NOMO-1 treated with dmso at 0.1 percent for 144 hours (cell line): ENCODE data around the gene SEPTIN7.

Source experiments
- DNase-seq: peaks from one replicate; lab custom pipeline; 2025; ENCODE audit not compliant: unreplicated experiment; lab: John Stamatoyannopoulos, UW

The SEPTIN7 gene

DNA sequence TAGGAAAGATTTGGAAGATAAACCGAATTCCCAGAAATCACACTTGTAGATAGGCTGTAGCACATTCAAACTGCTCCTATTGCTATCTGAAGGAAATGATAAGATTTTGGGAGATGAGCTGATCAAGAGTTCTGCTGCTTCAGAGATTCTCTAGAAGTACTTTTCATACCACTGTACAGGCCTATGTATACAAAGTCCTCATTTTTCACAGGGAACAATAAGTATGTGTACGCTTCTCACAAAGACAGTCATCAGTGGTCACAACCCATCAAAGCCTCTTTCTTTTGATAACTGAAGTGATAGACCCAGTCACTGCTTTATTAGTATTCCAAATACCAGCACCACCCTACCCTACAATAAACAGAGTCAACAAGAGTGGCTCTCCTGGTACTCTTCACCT lies 15.6 kb upstream of the SEPTIN7 start:
- DNase-seq, result no peak

DNA sequence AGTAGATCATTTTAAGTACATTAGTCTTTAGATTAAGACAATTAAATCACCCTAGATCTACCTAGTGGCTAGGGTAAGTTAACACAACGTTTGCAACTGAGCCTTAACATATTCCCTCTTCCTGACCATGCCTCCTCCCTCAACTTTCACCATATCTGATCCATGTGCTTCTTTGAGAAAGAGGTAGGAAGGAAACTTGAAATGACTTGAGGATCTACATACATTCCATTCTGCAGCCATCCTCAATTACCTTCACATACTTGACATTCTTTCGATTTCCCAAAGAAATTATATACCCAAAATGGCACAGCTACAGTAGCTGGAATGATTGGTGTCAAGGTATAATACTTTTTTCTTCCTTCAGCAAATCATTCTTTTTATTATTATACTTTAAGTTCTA lies 12.9 kb upstream of the SEPTIN7 start:
- no peak for DNase-seq

DNA sequence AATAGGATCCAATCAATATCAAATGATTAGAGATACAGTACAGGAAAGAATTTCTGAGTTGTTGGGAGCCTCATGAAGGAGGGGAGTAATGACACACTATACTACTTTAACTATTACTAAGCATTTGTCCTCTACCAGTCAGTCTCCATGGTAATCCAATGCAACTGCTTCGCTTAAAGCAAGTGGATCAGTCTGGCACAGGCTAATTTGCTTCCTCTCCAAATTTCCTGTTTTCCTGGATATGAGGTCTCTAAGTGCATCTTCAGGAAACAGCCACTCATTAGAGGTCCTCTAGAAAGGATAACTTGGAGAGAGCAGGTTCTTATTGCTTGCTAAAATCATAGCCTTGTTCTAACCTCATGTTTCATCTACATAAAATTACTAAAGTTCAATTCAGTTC lies 8.4 kb upstream of the SEPTIN7 start:
- DNase-seq, result no peak

DNA sequence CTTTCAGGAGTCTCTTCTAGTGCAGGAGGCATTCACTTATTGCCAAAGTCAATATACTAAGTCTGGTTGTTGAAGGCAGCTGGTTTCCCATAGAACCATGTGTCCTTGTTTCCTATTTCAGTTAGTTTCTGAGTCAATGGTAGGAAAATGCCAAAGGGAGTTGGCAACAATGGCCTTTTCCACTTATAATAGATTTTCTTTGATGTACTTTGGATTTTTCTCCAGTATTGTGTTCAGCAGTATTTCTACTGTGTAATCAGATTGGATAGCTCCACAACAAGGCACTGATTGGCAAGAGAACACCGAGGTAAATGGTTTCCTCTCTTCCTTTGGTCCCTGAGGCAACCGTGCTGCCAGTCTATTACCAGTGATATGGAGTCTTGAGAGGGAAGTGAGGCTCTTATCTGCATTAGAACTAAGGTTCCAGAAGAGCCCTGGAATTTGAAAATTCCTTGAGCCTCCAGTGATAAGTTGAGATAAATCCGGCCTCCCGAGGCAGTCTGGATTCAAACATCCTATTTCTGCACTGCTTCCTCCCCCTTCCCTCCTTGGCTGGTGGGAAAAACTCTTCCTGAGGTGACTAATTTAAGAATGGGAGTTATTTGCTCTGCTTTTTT lies 7.9 kb upstream of the SEPTIN7 start:
- no peak for DNase-seq

DNA sequence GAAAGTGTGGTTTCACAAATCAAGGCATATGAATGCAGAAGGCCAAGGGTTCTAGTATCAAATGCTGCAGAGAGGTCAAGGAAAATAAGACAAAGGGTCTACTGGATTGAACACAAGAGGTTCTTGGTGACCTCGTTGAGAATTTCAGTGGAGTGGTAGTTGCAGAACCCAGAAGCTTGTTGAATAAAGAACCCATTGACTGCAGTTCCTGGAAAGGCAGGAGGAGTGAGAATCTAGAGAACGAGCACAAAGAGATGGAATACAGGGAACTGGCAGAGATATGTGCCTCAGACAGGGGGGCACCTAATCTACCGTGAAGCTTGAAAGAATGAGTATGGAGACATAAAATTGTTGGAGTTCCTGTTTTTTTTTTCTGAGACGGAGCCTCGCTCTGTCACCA lies 3.5 kb upstream of the SEPTIN7 start:
- DNase-seq, result no peak

DNA sequence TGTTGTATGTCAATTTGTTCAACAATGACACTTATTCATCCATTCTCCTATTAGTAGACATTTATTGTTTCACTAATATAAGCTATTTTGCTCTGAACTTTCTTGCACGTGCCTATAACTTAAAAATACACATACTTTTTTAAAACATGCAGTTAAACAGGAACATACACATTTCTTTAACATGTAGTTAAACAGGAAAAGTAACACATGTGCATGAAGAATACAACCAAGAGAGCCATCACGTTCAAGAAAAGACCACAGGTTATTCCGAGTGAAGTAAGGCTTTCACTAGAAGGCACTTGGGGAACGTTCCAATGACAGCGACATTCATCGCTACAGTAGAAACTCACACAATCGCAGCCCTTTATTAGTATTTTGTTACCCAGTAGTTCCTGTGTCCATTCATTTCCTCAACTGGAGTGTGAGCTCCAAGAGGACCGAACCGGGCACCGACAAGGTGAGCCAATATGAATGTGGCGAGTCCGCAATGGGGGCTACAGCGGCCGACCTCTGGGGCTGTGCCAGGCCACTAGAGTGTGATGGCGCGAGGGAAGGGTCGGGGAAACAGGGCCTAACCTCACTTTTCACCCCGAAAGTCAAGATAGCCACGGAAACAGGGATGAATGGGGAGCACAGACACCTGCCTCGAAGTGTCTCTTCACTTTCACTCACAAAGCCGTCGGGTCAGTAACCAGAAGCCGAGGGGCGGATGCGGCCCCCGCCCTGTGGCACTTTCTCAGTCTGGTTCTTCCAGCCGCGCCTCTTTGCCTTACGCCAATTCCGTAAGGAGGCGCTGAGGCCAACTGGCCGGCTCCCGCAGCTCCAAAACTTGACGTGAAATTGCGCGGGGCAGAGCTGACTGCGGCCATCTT lies 775 bp upstream of the SEPTIN7 start:
- peak; percentile 88 for DNase-seq

DNA sequence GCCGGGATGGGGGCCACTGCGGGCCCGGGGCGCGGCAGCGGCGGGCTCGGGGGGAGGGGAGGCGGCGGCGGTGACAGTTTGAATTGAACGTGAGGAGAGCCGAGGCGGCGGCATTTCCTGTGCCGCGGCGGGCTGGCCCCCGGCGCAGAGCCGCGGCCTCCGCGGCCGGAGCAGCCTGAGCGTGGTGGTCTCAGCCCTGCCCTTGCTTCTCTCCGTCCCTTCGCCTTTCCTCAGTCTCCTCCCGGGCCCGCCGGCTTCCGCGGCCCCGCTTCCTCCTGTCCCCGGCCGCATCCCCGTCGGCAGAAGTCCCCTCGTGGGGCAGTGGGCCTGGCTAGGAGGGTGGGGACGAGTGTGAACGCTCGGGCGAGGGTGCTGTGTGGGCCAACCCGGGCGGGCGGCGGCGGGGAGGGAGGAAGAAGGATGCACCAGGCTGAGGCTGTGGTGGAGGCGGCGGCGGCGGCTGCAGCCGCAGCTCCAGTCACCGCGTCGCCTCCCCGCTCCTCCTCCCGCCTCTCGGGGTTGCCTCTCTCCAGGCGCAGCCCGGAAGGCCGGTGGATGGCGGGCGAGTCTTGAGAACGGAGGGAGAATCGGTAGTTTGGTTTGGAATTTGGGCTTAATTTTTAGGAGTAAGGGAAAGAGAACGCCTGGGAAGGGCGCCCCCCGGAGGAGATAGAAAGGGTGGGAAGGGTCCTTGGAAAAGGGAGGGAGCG lies 690 bp downstream of the SEPTIN7 start:
- DNase-seq, result peak; percentile 52

DNA sequence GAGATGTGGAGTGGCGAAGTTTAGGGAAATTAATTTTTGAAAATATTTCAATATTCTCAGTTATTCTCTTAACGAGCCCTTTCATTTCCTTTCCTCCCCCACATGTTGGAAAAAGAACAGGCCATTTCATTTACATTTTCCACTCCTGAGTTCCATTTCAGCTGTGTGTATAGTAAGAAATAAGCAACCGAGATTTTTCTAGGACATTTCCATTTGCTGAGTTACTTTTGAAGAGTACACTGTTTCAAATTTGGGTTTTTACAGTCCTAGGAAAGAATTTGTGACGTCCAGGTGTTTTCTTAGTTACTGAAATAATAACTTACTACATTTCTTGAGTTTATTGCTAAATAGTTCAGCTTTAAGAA lies 1.2 kb downstream of the SEPTIN7 start:
- no peak for DNase-seq

DNA sequence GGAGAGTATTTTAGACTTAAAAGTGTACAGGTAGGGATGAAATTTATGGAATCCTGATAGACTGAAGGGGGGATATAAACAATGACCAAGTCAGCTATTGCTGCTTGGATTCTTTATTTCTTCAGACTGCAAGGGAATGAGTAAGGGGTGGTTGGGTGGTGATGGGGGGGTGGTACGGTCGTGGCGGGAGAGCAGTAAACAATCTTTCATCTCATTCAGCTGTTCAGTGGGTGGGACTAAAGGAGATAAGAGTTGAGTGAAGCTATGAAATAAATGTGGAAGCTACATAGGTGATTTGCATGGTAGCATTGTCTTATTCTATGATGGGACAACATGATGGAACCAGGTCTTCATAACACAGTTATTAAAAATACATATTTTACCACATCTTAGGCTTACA lies 1.8 kb downstream of the SEPTIN7 start:
- no peak for DNase-seq

DNA sequence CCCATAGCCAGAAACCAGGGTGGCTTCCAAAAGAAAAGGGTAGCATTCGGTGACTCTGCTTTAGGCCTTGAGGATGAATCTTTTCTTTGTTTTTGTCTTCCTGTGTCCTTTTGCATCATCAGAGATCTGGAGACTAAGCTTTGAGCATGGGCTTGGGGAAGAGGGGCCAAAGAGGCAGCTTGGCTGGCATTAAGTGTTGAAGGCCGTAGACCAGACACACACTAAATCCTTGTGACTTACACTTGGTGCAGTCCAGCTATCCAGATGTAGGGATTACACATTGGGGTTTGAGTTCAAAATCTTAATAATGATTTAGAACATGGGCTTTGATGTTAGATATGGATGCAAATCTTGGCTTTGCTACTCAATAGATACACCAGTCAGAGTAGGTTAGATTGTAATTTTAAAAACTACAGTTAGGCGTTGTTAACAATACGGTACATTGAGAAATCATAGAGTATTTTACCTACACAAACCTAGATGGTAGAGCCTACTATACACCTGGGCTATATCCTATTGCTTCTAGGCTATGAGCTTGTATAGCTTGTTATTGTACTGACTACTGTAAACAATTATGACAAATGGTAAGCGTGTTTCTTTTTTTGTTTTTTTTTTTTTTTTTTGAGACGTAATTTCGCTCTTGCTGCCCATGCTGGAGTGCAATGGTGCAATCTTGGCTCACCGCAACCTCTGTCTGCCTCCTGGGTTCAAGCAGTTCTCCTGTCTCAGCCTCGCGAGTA lies 3.5 kb downstream of the SEPTIN7 start:
- DNase-seq, result no peak

DNA sequence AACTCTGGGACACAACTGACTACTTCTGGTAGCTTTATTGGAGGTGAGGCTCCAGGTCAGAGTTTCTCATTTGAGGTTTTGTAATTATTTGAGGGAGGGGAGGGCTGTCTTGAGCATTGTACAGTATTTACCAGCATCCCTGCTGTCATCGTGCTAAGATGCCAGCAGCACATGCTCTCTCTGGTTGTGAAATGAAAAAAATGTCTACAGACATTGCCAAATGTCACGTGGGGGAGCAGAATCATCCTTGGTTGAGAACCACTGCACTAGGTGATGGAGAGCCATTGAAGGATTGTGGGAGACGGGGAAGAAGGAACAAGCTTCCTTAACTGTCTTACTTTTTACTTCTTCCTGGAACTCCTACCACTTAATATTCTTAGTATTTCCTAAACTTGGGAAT lies 5.0 kb downstream of the SEPTIN7 start:
- DNase-seq, result no peak

DNA sequence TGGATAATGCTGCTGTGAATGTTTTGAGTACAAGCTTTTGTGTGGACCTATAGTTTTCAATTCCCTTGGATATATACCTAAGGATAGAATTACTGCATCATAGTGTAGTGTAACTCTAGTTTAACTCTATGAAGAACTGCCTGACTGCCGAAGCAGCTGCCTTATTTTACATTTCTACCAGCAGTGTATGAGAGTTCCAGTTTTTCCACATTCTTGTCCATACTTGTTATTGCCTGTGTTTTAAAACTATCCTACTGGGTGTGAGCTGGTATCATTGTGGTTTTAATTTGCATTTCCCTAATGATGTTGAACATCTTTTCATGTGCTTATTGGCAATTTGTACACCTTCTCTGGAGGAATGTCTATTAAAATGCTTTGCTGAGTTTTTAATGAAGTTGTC lies 15.7 kb downstream of the SEPTIN7 start:
- no peak for DNase-seq

DNA sequence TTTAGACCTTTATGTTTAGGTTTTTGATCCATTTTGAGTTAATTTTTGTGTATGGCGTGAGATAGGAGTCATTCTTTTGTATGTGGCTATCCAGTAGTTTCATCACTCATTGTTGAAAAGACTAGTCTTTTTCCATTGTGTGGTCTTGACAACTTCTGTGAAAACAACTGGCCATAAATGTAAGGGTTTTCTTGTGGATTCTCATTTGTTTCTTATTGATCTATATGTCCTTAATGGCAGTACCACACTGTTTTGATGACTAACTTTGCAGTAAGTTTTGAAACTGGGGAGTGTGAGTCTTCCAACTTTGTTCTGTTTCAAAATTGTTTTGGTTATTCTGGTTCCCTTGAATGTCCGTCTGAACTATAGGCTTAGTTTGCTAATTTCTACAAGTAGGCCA lies 16.3 kb downstream of the SEPTIN7 start:
- DNase-seq, result no peak

DNA sequence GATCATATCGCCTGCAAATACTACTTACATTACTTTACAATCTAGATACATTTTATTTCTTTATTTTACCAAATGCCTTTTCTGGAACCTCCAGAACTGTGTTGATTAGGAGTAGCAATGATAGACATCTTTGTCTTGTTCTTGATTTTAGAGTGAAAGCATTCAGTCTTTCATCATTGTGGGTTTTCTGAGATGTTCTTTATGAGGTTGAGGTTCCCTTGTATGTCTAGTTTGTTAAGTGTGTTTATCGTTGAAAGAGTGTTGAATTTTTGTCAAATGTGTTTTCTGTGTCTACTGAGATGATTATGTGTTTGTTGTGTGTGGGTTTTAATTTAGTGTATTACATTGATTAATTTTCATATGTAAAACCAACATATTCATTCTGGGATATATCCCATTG lies 17.1 kb downstream of the SEPTIN7 start:
- DNase-seq, result no peak

DNA sequence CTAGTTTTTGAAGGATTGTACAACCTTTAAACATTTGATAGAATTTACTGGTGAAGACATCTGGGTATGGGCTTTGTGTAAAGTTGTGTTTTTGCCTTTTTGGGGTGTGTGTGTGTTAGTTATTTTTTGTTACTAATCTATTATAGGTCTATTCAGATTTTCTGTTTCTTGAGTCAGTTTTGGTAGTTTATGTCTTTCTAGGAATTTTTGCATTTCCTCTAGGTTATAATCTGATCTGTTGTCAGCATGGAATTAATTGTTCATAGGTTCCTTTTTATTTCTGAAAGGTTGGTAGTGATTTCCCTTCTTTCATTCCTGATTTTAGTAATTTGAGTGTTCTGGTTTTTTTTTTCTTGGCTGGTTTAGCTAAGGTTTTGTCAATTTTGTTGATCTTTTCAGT lies 17.7 kb downstream of the SEPTIN7 start:
- no peak for DNase-seq

DNA sequence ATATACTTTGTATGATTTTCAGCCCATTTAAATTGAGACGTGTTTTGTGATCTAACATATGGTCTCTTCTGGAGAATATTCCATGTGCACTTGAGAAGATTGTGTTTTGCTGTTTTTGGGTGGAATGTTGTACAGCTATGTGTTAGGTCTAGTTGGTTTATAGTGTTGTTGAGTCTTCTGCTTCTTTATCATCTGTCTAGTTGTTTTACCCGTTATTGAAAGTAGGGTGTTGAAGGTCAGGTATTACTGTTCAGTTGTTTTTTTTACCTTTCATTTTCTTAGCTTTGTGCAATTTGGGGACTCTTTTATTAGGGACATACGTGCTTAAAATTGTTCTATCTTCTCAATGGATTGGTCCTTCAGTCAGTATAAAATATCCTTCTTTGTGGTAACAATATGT lies 18.5 kb downstream of the SEPTIN7 start:
- no peak for DNase-seq

DNA sequence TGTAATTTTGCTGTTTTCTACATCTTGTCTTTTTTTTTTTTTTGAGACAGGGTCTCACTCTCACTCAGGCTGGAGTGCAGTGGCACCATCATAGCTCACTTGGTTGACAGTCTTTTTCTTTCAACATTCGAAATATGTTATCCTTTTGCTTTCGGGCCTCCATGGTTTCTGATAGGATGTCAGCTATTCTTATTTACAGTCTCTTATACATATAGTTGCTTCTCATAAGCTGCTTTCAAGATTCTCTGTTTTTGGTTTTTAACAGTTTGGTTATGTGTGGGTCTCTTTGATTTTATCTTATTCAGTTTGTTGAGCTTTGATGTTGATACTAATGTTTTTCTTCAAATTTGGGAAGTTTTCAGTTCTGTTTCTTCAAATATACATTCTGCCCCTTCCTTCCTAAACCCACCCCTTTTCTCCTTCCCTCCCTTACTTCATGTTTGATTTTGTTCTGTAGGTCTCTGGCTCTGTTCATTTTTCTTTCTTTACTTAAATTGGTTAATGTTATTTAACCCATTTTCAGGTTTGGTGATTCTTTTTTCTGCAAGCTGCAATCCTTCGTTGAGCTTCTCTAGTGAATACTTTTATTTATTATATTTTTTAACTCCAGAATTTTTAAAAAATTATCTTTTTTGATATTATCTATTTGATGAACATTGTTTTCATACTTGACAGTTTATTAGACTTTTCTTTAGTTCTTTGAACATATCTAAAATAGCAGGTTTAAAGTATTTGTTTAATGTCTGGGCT lies 19.3 kb downstream of the SEPTIN7 start:
- DNase-seq, result no peak

DNA sequence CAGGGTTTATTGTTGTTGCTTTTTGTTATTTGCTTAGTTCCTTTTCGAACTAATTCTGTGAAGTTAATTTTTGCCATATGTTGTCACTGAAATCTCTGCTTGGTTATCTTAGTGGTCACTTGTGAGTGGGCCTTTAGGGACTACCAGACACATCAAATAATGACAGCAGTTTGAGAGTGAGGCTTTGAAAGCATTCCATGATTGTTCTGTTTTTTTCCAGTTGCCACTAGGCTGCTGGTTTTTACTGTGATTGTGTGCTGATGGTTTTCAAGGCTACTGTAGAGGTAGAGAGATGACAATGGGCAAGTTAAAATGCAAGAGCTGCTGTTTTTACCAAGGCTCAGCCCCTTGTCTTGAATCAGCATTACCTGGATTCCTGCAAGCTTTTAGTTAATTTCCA lies 20.0 kb downstream of the SEPTIN7 start:
- no peak for DNase-seq

DNA sequence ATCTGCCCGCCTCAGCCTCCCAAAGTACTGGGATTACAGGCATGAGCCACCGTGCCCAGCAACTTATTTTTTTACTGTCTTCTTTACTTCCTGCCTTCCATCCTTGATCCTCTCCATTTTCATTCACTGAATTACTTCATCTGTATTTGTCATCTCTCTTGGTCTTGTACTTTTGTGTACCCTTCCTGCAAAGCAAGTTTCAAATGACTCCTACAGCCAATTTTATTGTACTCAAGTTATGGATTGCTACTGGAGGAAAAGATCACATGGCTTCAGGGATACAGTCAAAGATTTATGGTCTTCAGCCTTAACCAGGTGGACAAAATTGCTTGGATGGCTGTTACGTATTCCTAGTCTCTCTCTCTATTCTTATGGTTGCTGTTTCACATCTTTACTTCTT lies 22.6 kb downstream of the SEPTIN7 start:
- DNase-seq, result no peak

DNA sequence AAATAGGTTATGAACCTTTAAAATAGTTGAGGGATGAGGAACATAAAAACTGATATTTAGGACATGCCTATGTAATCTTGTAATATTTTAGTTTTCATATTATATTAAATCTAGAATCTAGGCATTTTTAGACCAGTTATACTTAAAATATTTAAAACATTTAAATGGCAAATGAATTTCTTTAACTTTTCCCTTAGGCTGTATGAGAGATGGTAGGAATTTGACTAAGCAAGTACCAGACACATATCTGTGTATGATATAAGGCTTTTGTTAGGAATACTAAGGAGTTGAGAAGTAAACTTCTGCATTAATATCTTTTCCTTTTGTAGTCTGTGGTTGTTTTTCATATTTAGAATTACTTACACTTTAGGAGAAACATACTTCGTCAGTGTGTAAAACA lies 25.1 kb downstream of the SEPTIN7 start:
- DNase-seq, result no peak

DNA sequence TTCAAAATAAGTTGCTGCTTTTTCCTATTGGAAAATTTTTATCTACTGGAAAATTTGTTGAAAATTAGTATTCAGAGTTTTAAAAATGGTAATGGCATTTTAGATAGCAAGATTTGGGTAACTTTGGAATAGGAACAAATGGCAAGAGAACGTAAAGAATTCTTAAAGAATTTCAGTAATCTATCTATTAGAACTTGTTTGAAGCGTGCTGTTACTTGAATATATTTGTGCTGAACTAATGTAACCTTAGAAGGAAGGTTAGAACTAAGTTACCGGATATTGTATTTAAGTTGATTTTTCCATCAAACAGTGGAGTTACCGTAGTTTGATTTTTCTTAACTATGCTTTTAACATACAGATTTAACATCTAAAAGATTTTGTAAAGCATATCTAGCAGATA lies 25.9 kb downstream of the SEPTIN7 start:
- no peak for DNase-seq
